Astrocyte (in vitro differentiated cells and primary cell): ENCODE results near the gene RPRD1B. TPM values are rescaled to one million over a fixed set of nuclear protein-coding genes. Genes with fewer than 3 reads are reported as not detected.

ENCODE experiments used
- DNase-seq: peaks from one replicate; pipeline ENCODE4 v3.0.0-alpha.2; 2010; ENCODE audit warnings: low read depth
- FAIRE-seq: peaks from 2 replicates; lab custom pipeline; 2011; peaks lifted over from hg19 to GRCh38; lab: Jason Lieb, UNC
- H2AFZ ChIP-seq: 2 replicates; pipeline ENCODE4 v1.6.0; 2012; ENCODE audit warnings: low read depth, low read length, inconsistent platforms
- H3K27ac ChIP-seq: 2 replicates; pipeline ENCODE4 v1.5.1; 2011; ENCODE audit warnings: low read depth, low read length, inconsistent platforms
- H3K27me3 ChIP-seq: 2 replicates; pipeline ENCODE4 v1.6.0; 2011; ENCODE audit warnings: low read length, inconsistent platforms; ENCODE audit not compliant: insufficient read depth
- H3K36me3 ChIP-seq: 2 replicates; pipeline ENCODE4 v1.5.1; 2011; ENCODE audit warnings: low read length, inconsistent platforms; ENCODE audit not compliant: insufficient read depth
- H3K4me1 ChIP-seq: 2 replicates; pipeline ENCODE4 v1.5.1; 2011; ENCODE audit warnings: low read length, inconsistent platforms; ENCODE audit not compliant: insufficient read depth
- H3K4me2 ChIP-seq: 2 replicates; pipeline ENCODE4 v1.6.0; 2012; ENCODE audit warnings: low read length, inconsistent platforms
- H3K4me3 ChIP-seq: 2 replicates; pipeline ENCODE4 v1.5.1; 2011; ENCODE audit warnings: low read depth, mild to moderate bottlenecking, low read length, inconsistent platforms; ENCODE audit not compliant: insufficient read depth
- H3K79me2 ChIP-seq: 2 replicates; pipeline ENCODE4 v1.6.0; 2012; ENCODE audit warnings: mild to moderate bottlenecking, low read length, inconsistent platforms; ENCODE audit not compliant: insufficient read depth
- H3K9ac ChIP-seq: 2 replicates; pipeline ENCODE4 v1.6.0; 2012; ENCODE audit warnings: mild to moderate bottlenecking, low read length, inconsistent platforms
- H3K9me3 ChIP-seq: 2 replicates; pipeline ENCODE4 v1.5.1; 2012; ENCODE audit warnings: low read depth, mild to moderate bottlenecking, low read length, inconsistent platforms; ENCODE audit not compliant: insufficient read depth
- H4K20me1 ChIP-seq: 2 replicates; pipeline ENCODE4 v1.6.0; 2012; ENCODE audit warnings: low read length, inconsistent platforms; ENCODE audit not compliant: insufficient read depth
- H3K27ac Mint-ChIP-seq: one replicate; pipeline ENCODE4 v1.8.0; 2021; ENCODE audit warnings: mild to moderate bottlenecking, mixed read lengths; ENCODE audit not compliant: unreplicated experiment
- H3K27me3 Mint-ChIP-seq: one replicate; pipeline ENCODE4 v1.8.0; 2021; ENCODE audit warnings: low read depth, mixed read lengths; ENCODE audit not compliant: unreplicated experiment
- H3K36me3 Mint-ChIP-seq: one replicate; pipeline ENCODE4 v1.8.0; 2021; ENCODE audit warnings: low read depth, mixed read lengths; ENCODE audit not compliant: unreplicated experiment
- H3K4me1 Mint-ChIP-seq: one replicate; pipeline ENCODE4 v1.8.0; 2021; ENCODE audit warnings: low read depth, mixed read lengths; ENCODE audit not compliant: unreplicated experiment
- H3K4me3 Mint-ChIP-seq: one replicate; pipeline ENCODE4 v1.8.0; 2021; ENCODE audit warnings: mild to moderate bottlenecking, moderate library complexity, mixed read lengths; ENCODE audit not compliant: unreplicated experiment
- H3K9me3 Mint-ChIP-seq: one replicate; pipeline ENCODE4 v1.8.0; 2021; ENCODE audit warnings: mild to moderate bottlenecking, mixed read lengths; ENCODE audit not compliant: unreplicated experiment
- CTCF ChIP-seq: IDR thresholded peaks from 2 replicates; pipeline ENCODE4 v1.5.1; 2011; ENCODE audit warnings: low read depth, mild to moderate bottlenecking, inconsistent platforms, low read length, moderate library complexity; ENCODE audit not compliant: insufficient read depth
- EZH2 ChIP-seq: IDR thresholded peaks from 2 replicates; pipeline ENCODE4 v1.6.1; 2012; ENCODE audit warnings: mild to moderate bottlenecking, low read length, inconsistent platforms; ENCODE audit not compliant: insufficient read depth
- total RNA-seq: library from RNA; stranded (reverse); gene quantifications from 2 replicates; pipeline ENCODE4 v1.2.1, GENCODE V29; 2021

RPRD1B gene
- total RNA-seq, 1 donor from 2014 or later, result 20.7 TPM

- no peak overlapping the region for H3K4me3 Mint-ChIP-seq
- no peak for TF ChIP-seq EZH2
- no peak for TF ChIP-seq CTCF
- Histone ChIP-seq H3K4me2 (no peak overlapping the region), H3K27me3 (no peaks in the 10 kb centered on the region), H3K9ac (no peak overlapping the region), H3K79me2 (no peaks in the 10 kb centered on the region), H3K9me3 (no peaks in the 10 kb centered on the region), H3K36me3 (peaks cover 14% of the 10 kb centered on the region), H4K20me1 (no peaks in the 10 kb centered on the region), H3K4me1 (peaks cover 16% of the 10 kb centered on the region), H3K4me3 (no peak overlapping the region), H2AFZ (no peak overlapping the region), H3K27ac (no peak overlapping the region)
- DNase-seq, result no peak
- peaks cover 46% of the 10 kb centered on the region for H3K4me1 Mint-ChIP-seq
- peaks cover 37% of the 10 kb centered on the region for H3K36me3 Mint-ChIP-seq
- FAIRE-seq, result no peak
- no peaks in the 10 kb centered on the region for H3K9me3 Mint-ChIP-seq
- H3K27me3 Mint-ChIP-seq, result no peaks in the 10 kb centered on the region
- no peak overlapping the region for H3K27ac Mint-ChIP-seq
These were observed 56.0 kb downstream of the RPRD1B start for GRCh38 chr20:38089500-38089899.

- Histone ChIP-seq H3K27ac (no peak overlapping the region), H3K4me3 (no peak overlapping the region), H2AFZ (no peak overlapping the region), H3K79me2 (no peaks in the 10 kb centered on the region), H3K4me1 (peaks cover 15% of the 10 kb centered on the region), H3K9me3 (no peaks in the 10 kb centered on the region), H3K27me3 (no peaks in the 10 kb centered on the region), H4K20me1 (no peaks in the 10 kb centered on the region), H3K36me3 (peaks cover 14% of the 10 kb centered on the region), H3K4me2 (no peak overlapping the region), H3K9ac (no peak overlapping the region)
- H3K36me3 Mint-ChIP-seq, result peaks cover 37% of the 10 kb centered on the region
- H3K4me1 Mint-ChIP-seq, result peaks cover 46% of the 10 kb centered on the region
- H3K9me3 Mint-ChIP-seq, result no peaks in the 10 kb centered on the region
- FAIRE-seq (no peak), DNase-seq (no peak)
- no peak overlapping the region for H3K27ac Mint-ChIP-seq
- no peak overlapping the region for H3K4me3 Mint-ChIP-seq
- no peak for TF ChIP-seq CTCF
- no peak for TF ChIP-seq EZH2
- no peaks in the 10 kb centered on the region for H3K27me3 Mint-ChIP-seq
These were observed 56.5 kb downstream of the RPRD1B start for GRCh38 chr20:38090061-38090460.

- no peak for FAIRE-seq
These were observed 58.1 kb downstream of the RPRD1B start for GRCh38 chr20:38091441-38092216.

More at GRCh38 chr20:38091441-38092216, 58.1 kb downstream of the RPRD1B start:
- H3K4me1 ChIP-seq, result peaks cover 14% of the 10 kb centered on the region
- Mint-ChIP-seq H3K27ac (no peak overlapping the region), H3K4me1 (peaks cover 40% of the 10 kb centered on the region), H3K9me3 (no peaks in the 10 kb centered on the region), H3K4me3 (peak overlapping the region; percentile 47), H3K36me3 (peaks cover 32% of the 10 kb centered on the region), H3K27me3 (no peaks in the 10 kb centered on the region)
- no peaks in the 10 kb centered on the region for H4K20me1 ChIP-seq
- DNase-seq, result no peak
- peak overlapping the region; percentile 4 for H3K4me2 ChIP-seq
- H3K27ac ChIP-seq, result peak overlapping the region; percentile 8
- no peaks in the 10 kb centered on the region for H3K27me3 ChIP-seq
- H3K79me2 ChIP-seq, result no peaks in the 10 kb centered on the region
- TF ChIP-seq CTCF (no peak), EZH2 (no peak)
- no peak overlapping the region for H2AFZ ChIP-seq
- no peak overlapping the region for H3K9ac ChIP-seq
- H3K36me3 ChIP-seq, result peaks cover 14% of the 10 kb centered on the region
- H3K4me3 ChIP-seq, result no peak overlapping the region
- H3K9me3 ChIP-seq, result no peaks in the 10 kb centered on the region
